MCF 10A (cell line): Measurements from ENCODE around the gene ALG2. TPM values are rescaled to one million over a fixed set of nuclear protein-coding genes. Genes with fewer than 3 reads are reported as not detected.
"Not testable (repeated sequence)": the region's sequence is repeated elsewhere in the genome, so short reads cannot be mapped to it uniquely, and the experiment has no call there.

Experiments used
- BruUV-seq: library from RNA; stranded (reverse); fragments of 400-500 nt; replicated peaks from 2 replicates; lab custom pipeline; 2021; lab: Mats Ljungman, UMichigan
- CTCF ChIA-PET: fragments of 300-600 bp; sonication (Branson Sonifier 250); formaldehyde crosslinking; extraction: SDS; loops from one replicate; lab custom pipeline; 2021; ENCODE audit warnings: antibody characterized with exemption, inconsistent platforms; lab: Yijun Ruan, JAX
- POLR2A ChIA-PET: fragments of 300-600, 350-650 bp; sonication (Branson Sonifier 250); formaldehyde crosslinking; extraction: SDS; loops from one replicate; lab custom pipeline; 2020; ENCODE audit warnings: antibody characterized with exemption, inconsistent platforms; lab: Yijun Ruan, JAX
- DNase-seq: peaks from one replicate; pipeline ENCODE4 v3.0.0-alpha.2; 2018; ENCODE audit not compliant: unreplicated experiment
- H3K27ac Mint-ChIP-seq: one replicate; pipeline ENCODE4 v1.8.0; 2022; ENCODE audit warnings: mild to moderate bottlenecking, low read depth, mixed read lengths; ENCODE audit not compliant: unreplicated experiment
- H3K27me3 Mint-ChIP-seq: one replicate; pipeline ENCODE4 v1.8.0; 2022; ENCODE audit warnings: mixed read lengths; ENCODE audit not compliant: insufficient read depth, unreplicated experiment
- H3K36me3 Mint-ChIP-seq: one replicate; pipeline ENCODE4 v1.8.0; 2022; ENCODE audit warnings: mild to moderate bottlenecking, moderate library complexity, mixed read lengths; ENCODE audit not compliant: insufficient read depth, unreplicated experiment
- H3K4me1 Mint-ChIP-seq: one replicate; pipeline ENCODE4 v1.8.0; 2022; ENCODE audit warnings: mixed read lengths; ENCODE audit not compliant: insufficient read depth, unreplicated experiment
- H3K4me3 Mint-ChIP-seq: one replicate; pipeline ENCODE4 v1.8.0; 2022; ENCODE audit warnings: mild to moderate bottlenecking, moderate library complexity, mixed read lengths; ENCODE audit not compliant: unreplicated experiment
- H3K9me3 Mint-ChIP-seq: one replicate; pipeline ENCODE4 v1.8.0; 2022; ENCODE audit warnings: mixed read lengths; ENCODE audit not compliant: unreplicated experiment
- CTCF ChIP-seq: fragments of 200-600 bp; IDR thresholded peaks from one replicate; pipeline ENCODE4 v1.8.0; 2022; ENCODE audit warnings: antibody characterized with exemption, mild to moderate bottlenecking; ENCODE audit not compliant: unreplicated experiment
- intact Hi-C: fragments of 100-400 bp; cut with micrococcal nuclease; formaldehyde crosslinking; loops from 2 replicates; pipeline ENCODE4 v1.14.1; 2022
- total RNA-seq: library from RNA; stranded (reverse); gene quantifications from 2 replicates; pipeline ENCODE4 v1.2.3, GENCODE V29; 2022

The ALG2 gene
- total RNA-seq, 1 experiment from 2014 or later = 54.7 TPM

GRCh38 chr9:99201603-99202002 lies 20.1 kb downstream of the ALG2 start:
- no TSS peak for BruUV-seq
- Mint-ChIP-seq H3K4me1 (no peaks in the 10 kb centered on the region), H3K4me3 (no peak overlapping the region), H3K27me3 (peaks cover 5% of the 10 kb centered on the region), H3K9me3 (no peaks in the 10 kb centered on the region), H3K36me3 (no peaks in the 10 kb centered on the region), H3K27ac (no peak overlapping the region)
- TF ChIP-seq CTCF = no peak
- CTCF ChIA-PET = interaction anchor here (0.6 to 2.5 kb wide), 2 partner anchors 16 to 21 kb away, joined by 3 to 9 read pairs; partner anchors contain the start of gene SEC61B
- DNase-seq = no peak
- POLR2A ChIA-PET = interaction anchor here (1.0 to 1.3 kb wide), 3 partner anchors 8 to 21 kb away, joined by 3 to 4 read pairs (median 4); no protein-coding TSS in a partner anchor
- intact Hi-C loops = no loop called here

GRCh38 chr9:99199938-99200539 lies 21.7 kb downstream of the ALG2 start:
- no peak for DNase-seq
- intact Hi-C loops = no loop called here
- Mint-ChIP-seq H3K4me1 (no peaks in the 10 kb centered on the region), H3K36me3 (no peaks in the 10 kb centered on the region), H3K27ac (no peak overlapping the region), H3K27me3 (peaks cover 21% of the 10 kb centered on the region), H3K9me3 (no peaks in the 10 kb centered on the region), H3K4me3 (no peak overlapping the region)
- CTCF ChIA-PET = interaction anchor here (0.8 kb wide), 1 partner anchor 15 kb away, joined by 5 read pairs; no protein-coding TSS in a partner anchor
- no peak for TF ChIP-seq CTCF
- POLR2A ChIA-PET = interaction anchor here (0.6 to 1.2 kb wide), 4 partner anchors 21 to 1117 kb away, joined by 3 to 4 read pairs (median 3); partner anchors contain the start of genes ERP44 and INVS
- no TSS peak for BruUV-seq

- Mint-ChIP-seq H3K27ac (no peak overlapping the region), H3K4me1 (no peaks in the 10 kb centered on the region), H3K4me3 (no peak overlapping the region), H3K9me3 (no peaks in the 10 kb centered on the region), H3K36me3 (no peaks in the 10 kb centered on the region), H3K27me3 (peaks cover 41% of the 10 kb centered on the region)
- CTCF ChIA-PET = interaction anchor here (0.6 to 2.2 kb wide), 6 partner anchors 13 to 1542 kb away, joined by 3 to 26 read pairs (median 4); no protein-coding TSS in a partner anchor
- no TSS peak for BruUV-seq
- DNase-seq = no peak
- no peak for TF ChIP-seq CTCF
- intact Hi-C loops = no loop called here
- POLR2A ChIA-PET = interaction anchor here (1.2 kb wide), 1 partner anchor 15 kb away, joined by 3 read pairs; no protein-coding TSS in a partner anchor
Observed at GRCh38 chr9:99197987-99198386, 23.8 kb downstream of the ALG2 start.

- intact Hi-C loops = no loop called here
- no peak for DNase-seq
- CTCF ChIA-PET = interaction anchor here (0.9 to 2.2 kb wide), 4 partner anchors 12 to 1128 kb away, joined by 3 to 26 read pairs (median 4); no protein-coding TSS in a partner anchor
- Mint-ChIP-seq H3K27me3 (peaks cover 49% of the 10 kb centered on the region), H3K4me3 (no peak overlapping the region), H3K27ac (no peak overlapping the region), H3K9me3 (no peaks in the 10 kb centered on the region), H3K4me1 (no peaks in the 10 kb centered on the region), H3K36me3 (no peaks in the 10 kb centered on the region)
- TF ChIP-seq CTCF = no peak
- BruUV-seq = no TSS peak
- POLR2A ChIA-PET = interaction anchor here (1.2 kb wide), 1 partner anchor 16 kb away, joined by 3 read pairs; no protein-coding TSS in a partner anchor
Observed at GRCh38 chr9:99197124-99197630, 24.6 kb downstream of the ALG2 start.

- intact Hi-C loops, DNase-seq, POLR2A ChIA-PET, H3K9me3 Mint-ChIP-seq, H3K4me3 Mint-ChIP-seq, H3K27ac Mint-ChIP-seq, H3K36me3 Mint-ChIP-seq, H3K4me1 Mint-ChIP-seq, BruUV-seq: not testable (repeated sequence)
- peaks cover 56% of the 10 kb centered on the region for H3K27me3 Mint-ChIP-seq
- CTCF ChIA-PET = interaction anchor here (0.6 to 2.2 kb wide), 4 partner anchors 11 to 1352 kb away, joined by 3 to 26 read pairs (median 4); no protein-coding TSS in a partner anchor
Observed at GRCh38 chr9:99196484-99196883, 25.3 kb downstream of the ALG2 start.
